Heart left ventricle (tissue), 13 donors: ENCODE results near the gene CDCP2.

ENCODE experiments used
- POLR2A ChIP-seq, 2 donors: fragments of 450-650 bp; IDR thresholded peaks; one replicate each; pipeline ENCODE4 v1.6.1; 2017; ENCODE audit warnings: antibody characterized with exemption in 2 of 2, mild to moderate bottlenecking in 2 of 2, moderate library complexity in 2 of 2
- TF ChIP-seq, protein P1 (sequence below), 12 donors: fragments of 200-600 bp; sonication (generic) in 4 of 12; IDR thresholded peaks; one replicate each; pipeline versions ENCODE4 v1.5.0 to v1.8.0; 2018 to 2022; ENCODE audit warnings: antibody characterized with exemption in 12 of 12, mild to moderate bottlenecking in 5 of 12
- donor health status: ischemic (EF 13 %, LVEDD 7.1; RV severe dilation, severe dysfunction).
- donor health status: DM: no; HTN: yes; CAD: no.
- donor health status: DM: no; HTN: no; CAD: no.
- donor health status: ischemic (EF 25% LVEDD 6.9; RV normal size, moderate dysfunction).
- donor health status: ischemic (EF 25% LVEDD 5.7; RV mildly dilated, moderate dysfunction).
- donor health status: ischemic (EF 35%, LVEDD 5.7; RV mildly dilated, moderate dysfunction).
- donor health status: nonischemic (EF 11% LVEDD 7.7; RV severe dilation, severe dysfunction).
- donor health status: DM: yes; HTN: yes; CAD: no.
- donor health status: PGD.
- donor health status: ischemic (EF 29% LVEDD 5.4; RV normal size, mild dysfunction).
- donor health status: nonischemic (EF 23%, LVEDD 6.1; RV moderate dilation, normal function).

DNA sequence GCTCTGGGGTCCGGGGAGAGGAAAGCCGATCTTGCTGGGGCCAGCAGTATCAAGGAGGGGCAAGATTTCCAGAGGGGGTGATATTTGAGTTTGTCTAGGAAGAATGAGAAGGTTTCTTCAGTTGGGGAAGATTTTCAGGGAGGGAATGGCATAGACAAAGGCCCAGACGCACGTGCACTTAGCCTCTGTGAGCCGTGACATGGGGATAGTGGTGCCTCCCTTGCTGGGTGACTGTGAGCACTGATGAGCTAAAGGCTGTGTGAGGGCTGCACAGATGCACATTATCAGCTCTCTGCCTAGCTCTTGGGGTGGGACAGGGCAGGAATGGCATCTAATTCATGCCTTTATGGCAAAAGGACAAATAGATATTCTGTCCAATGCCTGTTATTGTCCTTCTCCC is 1.8 kb downstream of the CDCP2 start:
- no peak for TF ChIP-seq POLR2A (IDR thresholded peaks at IDR 0.05)
- TF ChIP-seq, protein P1, sequence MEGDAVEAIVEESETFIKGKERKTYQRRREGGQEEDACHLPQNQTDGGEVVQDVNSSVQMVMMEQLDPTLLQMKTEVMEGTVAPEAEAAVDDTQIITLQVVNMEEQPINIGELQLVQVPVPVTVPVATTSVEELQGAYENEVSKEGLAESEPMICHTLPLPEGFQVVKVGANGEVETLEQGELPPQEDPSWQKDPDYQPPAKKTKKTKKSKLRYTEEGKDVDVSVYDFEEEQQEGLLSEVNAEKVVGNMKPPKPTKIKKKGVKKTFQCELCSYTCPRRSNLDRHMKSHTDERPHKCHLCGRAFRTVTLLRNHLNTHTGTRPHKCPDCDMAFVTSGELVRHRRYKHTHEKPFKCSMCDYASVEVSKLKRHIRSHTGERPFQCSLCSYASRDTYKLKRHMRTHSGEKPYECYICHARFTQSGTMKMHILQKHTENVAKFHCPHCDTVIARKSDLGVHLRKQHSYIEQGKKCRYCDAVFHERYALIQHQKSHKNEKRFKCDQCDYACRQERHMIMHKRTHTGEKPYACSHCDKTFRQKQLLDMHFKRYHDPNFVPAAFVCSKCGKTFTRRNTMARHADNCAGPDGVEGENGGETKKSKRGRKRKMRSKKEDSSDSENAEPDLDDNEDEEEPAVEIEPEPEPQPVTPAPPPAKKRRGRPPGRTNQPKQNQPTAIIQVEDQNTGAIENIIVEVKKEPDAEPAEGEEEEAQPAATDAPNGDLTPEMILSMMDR (IDR thresholded peaks at IDR 0.05): no peak
